Smooth muscle cell (in vitro differentiated cells): ENCODE results near the gene L2HGDH. TPM values are rescaled to one million over a fixed set of nuclear protein-coding genes. Genes with fewer than 3 reads are reported as not detected.
"Not testable (repeated sequence)": the region's sequence is repeated elsewhere in the genome, so short reads cannot be mapped to it uniquely, and the experiment has no call there.

Experiments used
- DNase-seq: peaks from one replicate; lab custom pipeline; 2025; ENCODE audit not compliant: unreplicated experiment; lab: John Stamatoyannopoulos, UW
- H2AFZ ChIP-seq: fragments of 200-600 bp; sonication (generic); 2 replicates; pipeline ENCODE4 v1.6.0; 2016; ENCODE audit warnings: antibody characterized with exemption, low read depth, mild to moderate bottlenecking
- H3F3A ChIP-seq: fragments of 200-600 bp; sonication (generic); 2 replicates; pipeline ENCODE4 v1.6.0; 2017; ENCODE audit warnings: antibody characterized with exemption, low read depth
- H3K27ac ChIP-seq: fragments of 200-600 bp; sonication (generic); 2 replicates; pipeline ENCODE4 v1.5.1; 2016; ENCODE audit warnings: low read depth, mild to moderate bottlenecking
- H3K27me3 ChIP-seq: fragments of 200-600 bp; sonication (generic); 2 replicates; pipeline ENCODE4 v1.6.1; 2016; ENCODE audit warnings: low read depth, mild to moderate bottlenecking
- H3K36me3 ChIP-seq: fragments of 200-600 bp; sonication (generic); 2 replicates; pipeline ENCODE4 v1.5.1; 2016; ENCODE audit warnings: low read depth
- H3K4me1 ChIP-seq: fragments of 200-600 bp; sonication (generic); 2 replicates; pipeline ENCODE4 v1.5.1; 2016; ENCODE audit warnings: low read depth
- H3K4me2 ChIP-seq: fragments of 200-600 bp; sonication (generic); 2 replicates; pipeline ENCODE4 v1.6.0; 2016; ENCODE audit warnings: mild to moderate bottlenecking
- H3K4me3 ChIP-seq: fragments of 200-600 bp; sonication (generic); 2 replicates; pipeline ENCODE4 v1.5.1; 2016; ENCODE audit warnings: mild to moderate bottlenecking
- H3K79me2 ChIP-seq: fragments of 200-600 bp; sonication (generic); 2 replicates; pipeline ENCODE4 v1.6.0; 2016; ENCODE audit warnings: low read depth, mild to moderate bottlenecking
- H3K9ac ChIP-seq: fragments of 200-600 bp; sonication (generic); 2 replicates; pipeline ENCODE4 v1.6.0; 2016; ENCODE audit warnings: low read depth
- H3K9me3 ChIP-seq: fragments of 200-600 bp; sonication (generic); replicated peaks from 2 replicates; pipeline ENCODE4 v1.5.1; 2016; ENCODE audit warnings: low read depth
- H4K20me1 ChIP-seq: fragments of 200-600 bp; sonication (generic); 2 replicates; pipeline ENCODE4 v1.6.0; 2016; ENCODE audit warnings: low read depth
- WGBS: methylation state at CpG from one replicate; pipeline ENCODE4 v1.1.7; 2016; ENCODE audit warnings: low lambda C conversion rate; 5-methylcytosine and 5-hydroxymethylcytosine counted together
- polyA plus RNA-seq: library from polyadenylated mRNA; unstranded; fragments of >200 nt; fragmentation: Nextera tagmentation; extraction: Ambion mirVana; gene quantifications from 2 replicates; pipeline ENCODE4 v1.2.1, GENCODE V29; 2016
- total RNA-seq: library from RNA; depleted of rRNA; stranded (reverse); fragments of >200 nt; gene quantifications from 2 replicates; pipeline ENCODE4 v1.2.3, GENCODE V29; 2014
- TF ChIP-seq, protein P1 (sequence below): fragments of 200-600 bp; sonication (generic); IDR thresholded peaks from 2 replicates; pipeline ENCODE4 v1.5.1; 2017; ENCODE audit warnings: borderline replicate concordance, mild to moderate bottlenecking, antibody characterized with exemption; ENCODE audit not compliant: insufficient read depth, poor library complexity, severe bottlenecking

Gene L2HGDH
- total and polyA plus RNA-seq, 2 experiments from 2014 or later, result 3.0 to 3.5 TPM

- Histone ChIP-seq H3K4me2 (no peak overlapping the region), H3F3A (no peaks in the 10 kb centered on the region), H3K9ac (no peak overlapping the region), H3K79me2 (no peaks in the 10 kb centered on the region), H3K4me3 (no peak overlapping the region), H3K27me3 (no peaks in the 10 kb centered on the region), H4K20me1 (no peaks in the 10 kb centered on the region), H2AFZ (no peak overlapping the region), H3K4me1 (no peaks in the 10 kb centered on the region), H3K27ac (no peak overlapping the region), H3K36me3 (no peaks in the 10 kb centered on the region), H3K9me3 (no peaks in the 10 kb centered on the region)
- no peak for DNase-seq
- TF ChIP-seq, protein P1, sequence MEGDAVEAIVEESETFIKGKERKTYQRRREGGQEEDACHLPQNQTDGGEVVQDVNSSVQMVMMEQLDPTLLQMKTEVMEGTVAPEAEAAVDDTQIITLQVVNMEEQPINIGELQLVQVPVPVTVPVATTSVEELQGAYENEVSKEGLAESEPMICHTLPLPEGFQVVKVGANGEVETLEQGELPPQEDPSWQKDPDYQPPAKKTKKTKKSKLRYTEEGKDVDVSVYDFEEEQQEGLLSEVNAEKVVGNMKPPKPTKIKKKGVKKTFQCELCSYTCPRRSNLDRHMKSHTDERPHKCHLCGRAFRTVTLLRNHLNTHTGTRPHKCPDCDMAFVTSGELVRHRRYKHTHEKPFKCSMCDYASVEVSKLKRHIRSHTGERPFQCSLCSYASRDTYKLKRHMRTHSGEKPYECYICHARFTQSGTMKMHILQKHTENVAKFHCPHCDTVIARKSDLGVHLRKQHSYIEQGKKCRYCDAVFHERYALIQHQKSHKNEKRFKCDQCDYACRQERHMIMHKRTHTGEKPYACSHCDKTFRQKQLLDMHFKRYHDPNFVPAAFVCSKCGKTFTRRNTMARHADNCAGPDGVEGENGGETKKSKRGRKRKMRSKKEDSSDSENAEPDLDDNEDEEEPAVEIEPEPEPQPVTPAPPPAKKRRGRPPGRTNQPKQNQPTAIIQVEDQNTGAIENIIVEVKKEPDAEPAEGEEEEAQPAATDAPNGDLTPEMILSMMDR, result no peak
- 95% methylated on average over 5 of the region's 5 CpGs for WGBS
These were observed 47.6 kb upstream of the L2HGDH start for GRCh38 chr14:50359631-50360030.

DNA sequence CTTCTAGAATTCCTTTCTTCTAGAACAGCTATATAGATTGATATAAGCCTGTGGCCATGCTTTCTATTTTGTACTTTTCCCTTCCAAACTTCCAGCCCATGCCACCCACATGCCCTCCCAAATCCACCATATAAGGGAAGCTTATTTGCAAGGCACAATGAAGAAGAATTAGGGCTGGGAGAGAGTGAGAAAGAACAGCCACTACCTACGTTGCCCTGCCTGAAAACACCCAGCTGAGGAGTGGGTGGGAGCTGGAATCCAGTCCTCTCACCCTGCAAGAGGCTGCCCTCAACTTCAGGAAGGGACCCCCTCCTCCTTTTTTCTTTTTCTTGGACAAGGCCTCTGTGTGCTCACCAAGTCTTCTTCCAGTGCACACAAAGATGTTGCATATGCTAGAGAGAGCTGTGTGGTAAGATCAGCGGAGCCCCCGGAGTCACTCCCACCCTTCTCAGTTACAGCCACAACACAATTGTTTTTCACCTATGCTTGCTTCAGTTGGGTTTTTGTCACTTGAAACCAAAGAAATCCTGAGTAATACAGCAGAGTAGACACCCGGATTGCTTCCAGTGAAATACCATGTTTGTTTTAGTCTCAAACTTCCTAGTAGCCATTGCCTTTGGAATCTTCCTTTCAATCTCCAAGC, 45.8 kb upstream of the L2HGDH start:
- Histone ChIP-seq H2AFZ (no peak overlapping the region), H3K79me2 (no peaks in the 10 kb centered on the region), H3F3A (no peaks in the 10 kb centered on the region), H3K4me2 (no peak overlapping the region), H3K4me1 (no peaks in the 10 kb centered on the region), H3K27me3 (no peaks in the 10 kb centered on the region), H3K9me3 (no peaks in the 10 kb centered on the region), H3K36me3 (no peaks in the 10 kb centered on the region), H3K9ac (no peak overlapping the region), H4K20me1 (no peaks in the 10 kb centered on the region), H3K4me3 (no peak overlapping the region), H3K27ac (no peak overlapping the region)
- TF ChIP-seq, protein P1, result no peak
- 85% methylated on average over 4 of the region's 4 CpGs for WGBS
- no peak for DNase-seq

DNA sequence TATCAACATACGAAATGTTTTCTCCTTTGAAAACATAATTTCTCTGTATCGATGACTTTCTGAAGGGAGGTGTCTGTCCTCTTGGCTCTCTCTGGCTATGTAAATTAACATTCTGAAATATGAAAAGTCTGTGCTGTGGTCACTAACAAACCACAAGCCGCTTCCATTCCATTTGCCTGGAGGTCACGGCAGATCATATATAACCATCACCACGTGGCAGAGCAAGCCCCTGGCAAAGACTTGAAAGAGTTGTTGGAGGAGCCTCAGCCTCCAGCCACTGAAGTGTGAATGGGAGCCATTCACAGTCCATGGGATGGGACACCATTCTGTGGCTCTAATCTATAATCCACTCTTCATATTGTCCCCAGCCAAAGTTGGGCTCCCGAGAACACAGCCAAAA, 45.1 kb upstream of the L2HGDH start:
- Histone ChIP-seq H3K9me3 (no peaks in the 10 kb centered on the region), H3F3A (no peaks in the 10 kb centered on the region), H3K27ac (no peak overlapping the region), H3K9ac (no peak overlapping the region), H3K36me3 (no peaks in the 10 kb centered on the region), H2AFZ (no peak overlapping the region), H3K4me1 (peaks cover under 1% of the 10 kb centered on the region), H3K79me2 (no peaks in the 10 kb centered on the region), H3K27me3 (no peaks in the 10 kb centered on the region), H3K4me2 (no peak overlapping the region), H4K20me1 (no peaks in the 10 kb centered on the region), H3K4me3 (no peak overlapping the region)
- TF ChIP-seq, protein P1, result no peak
- 88% methylated on average over 6 of the region's 6 CpGs for WGBS
- DNase-seq, result no peak

DNA sequence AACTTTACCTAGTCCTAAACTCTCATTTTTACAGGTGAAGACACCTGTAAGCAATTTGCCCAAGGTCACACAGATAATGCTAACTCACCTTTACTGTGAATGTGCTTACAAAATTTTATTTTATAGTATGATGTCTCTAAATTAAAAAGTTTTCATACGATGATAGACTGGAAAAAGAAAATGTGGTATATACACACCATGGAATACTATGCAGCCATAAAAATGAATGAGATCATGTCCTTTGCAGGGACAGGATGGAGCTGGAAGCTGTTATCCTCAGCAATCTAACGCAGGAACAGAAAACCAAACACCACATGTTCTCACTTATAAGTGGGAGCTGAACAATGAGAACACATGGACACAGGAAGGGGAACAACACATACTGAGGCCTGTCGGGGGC, 44.3 kb upstream of the L2HGDH start:
- not testable (repeated sequence) for H3K36me3 ChIP-seq, DNase-seq, H2AFZ ChIP-seq, H3K27ac ChIP-seq, H3K9ac ChIP-seq, H3K9me3 ChIP-seq, H3K79me2 ChIP-seq, H3K27me3 ChIP-seq, H3K4me3 ChIP-seq, H3K4me2 ChIP-seq, H4K20me1 ChIP-seq, H3F3A ChIP-seq, H3K4me1 ChIP-seq
- WGBS, result 95% methylated on average over 3 of the region's 3 CpGs
